Bronchial smooth muscle cell (primary cell): Measurements from ENCODE around the gene PHKG1. TPM values are rescaled to one million over a fixed set of nuclear protein-coding genes. Genes with fewer than 3 reads are reported as not detected.

Experiments used
- total RNA-seq: library from RNA; depleted of rRNA; stranded (reverse); fragments of >200 nt; gene quantifications from 2 replicates; pipeline ENCODE4 v1.2.1, GENCODE V29; 2014

PHKG1 gene
- 0.47 and 1.0 TPM in 2 replicates for total RNA-seq

GRCh38 chr7:56092789-56093531 is at the start of gene PHKG1:
PHKG1 (minus strand) TSS chr7:56092952; CDS start chr7:56088941, 4,011 bp downstream.

GRCh38 chr7:56115852-56116538 is 23.2 kb upstream of the PHKG1 start, which contains the start of gene NUPR2:
NUPR2 (minus strand) TSS chr7:56116417; CDS start chr7:56116314, 103 bp downstream.

GRCh38 chr7:56106108-56107073 is 13.6 kb upstream of the PHKG1 start, which contains the start of gene CHCHD2:
CHCHD2 (minus strand) TSS chr7:56106476; CDS start chr7:56106413, 63 bp downstream.

GRCh38 chr7:56063882-56064625 is 28.7 kb downstream of the PHKG1 start, which contains the start of gene SUMF2:
SUMF2 (plus strand) TSS chr7:56064286; CDS start chr7:56064312, 26 bp downstream.

GRCh38 chr7:56051339-56052191 is 41.2 kb downstream of the PHKG1 start, which contains the start of the genes CCT6A and PSPH:
CCT6A (plus strand) TSS chr7:56051765; CDS start chr7:56051849, 84 bp downstream.
PSPH (minus strand) TSS chr7:56051444; CDS start chr7:56021212, 30,232 bp downstream.

Other genes starting within 250 kb of the PHKG1 start
- not detected in 2 replicates for gene SEPTIN14, start 230.2 kb downstream of the PHKG1 start, total RNA-seq
- 1.4 and 4.2 TPM in 2 replicates for gene ZNF713, start 205.5 kb downstream of the PHKG1 start, total RNA-seq
- 15.5 and 16.9 TPM in 2 replicates for gene MRPS17, start 141.1 kb downstream of the PHKG1 start, total RNA-seq
- gene NIPSNAP2, start 128.4 kb downstream of the PHKG1 start, total RNA-seq = 27.3 and 35.6 TPM in 2 replicates
- 22.1 and 24.3 TPM in 2 replicates for gene PSPH, start 41.5 kb downstream of the PHKG1 start, total RNA-seq
- 178 and 183 TPM in 2 replicates for gene CCT6A, start 41.2 kb downstream of the PHKG1 start, total RNA-seq
- gene SUMF2, start 28.7 kb downstream of the PHKG1 start, total RNA-seq = 166 and 232 TPM in 2 replicates
- gene CHCHD2, start 13.5 kb upstream of the PHKG1 start, total RNA-seq = 280 and 400 TPM in 2 replicates
- not detected in 2 replicates for gene NUPR2, start 23.5 kb upstream of the PHKG1 start, total RNA-seq